Kidney epithelial cell (primary cell): ENCODE results near the gene CC2D2A. TPM values are rescaled to one million over a fixed set of nuclear protein-coding genes. Genes with fewer than 3 reads are reported as not detected.
"Not testable (repeated sequence)": the region's sequence is repeated elsewhere in the genome, so short reads cannot be mapped to it uniquely, and the experiment has no call there.

Experiments
- DNase-seq: peaks from one replicate; pipeline ENCODE4 v3.0.0-alpha.2; 2010; ENCODE audit warnings: low read depth
- H3K27me3 ChIP-seq: 2 replicates; pipeline ENCODE4 v1.6.0; 2011; ENCODE audit warnings: low read length; ENCODE audit not compliant: control insufficient read depth, insufficient read depth
- H3K36me3 ChIP-seq: 2 replicates; pipeline ENCODE4 v1.5.1; 2011; ENCODE audit warnings: low read length; ENCODE audit not compliant: control insufficient read depth, insufficient read depth
- H3K4me3 ChIP-seq: 2 replicates; pipeline ENCODE4 v1.5.1; 2011; ENCODE audit warnings: low read depth, mild to moderate bottlenecking, control low read depth, low read length
- CTCF ChIP-seq: IDR thresholded peaks from 2 replicates; pipeline ENCODE4 v1.5.1; 2011; ENCODE audit warnings: mild to moderate bottlenecking, moderate library complexity, low read length, control low read depth, inconsistent platforms; ENCODE audit not compliant: insufficient read depth, poor library complexity, severe bottlenecking
- total RNA-seq: library from RNA; depleted of rRNA; stranded (reverse); fragments of >200 nt; gene quantifications from 2 replicates; pipeline ENCODE4 v1.2.3, GENCODE V29; 2015

Gene CC2D2A
- total RNA-seq, 1 donor from 2014 or later: 18.3 TPM

GRCh38 chr4:15510961-15511360 is 41.3 kb downstream of the CC2D2A start:
- no peak for TF ChIP-seq CTCF
- no peak for DNase-seq
- Histone ChIP-seq H3K36me3 (no peaks in the 10 kb centered on the region), H3K27me3 (no peaks in the 10 kb centered on the region), H3K4me3 (no peak overlapping the region)

- DNase-seq: no peak
- Histone ChIP-seq H3K27me3 (no peaks in the 10 kb centered on the region), H3K4me3 (no peak overlapping the region), H3K36me3 (no peaks in the 10 kb centered on the region)
- no peak for TF ChIP-seq CTCF
Measured at GRCh38 chr4:15513545-15513944, 43.9 kb downstream of the CC2D2A start.

- Histone ChIP-seq H3K4me3 (no peak overlapping the region), H3K36me3 (no peaks in the 10 kb centered on the region), H3K27me3 (no peaks in the 10 kb centered on the region)
- no peak for DNase-seq
- no peak for TF ChIP-seq CTCF
Measured at GRCh38 chr4:15515106-15515505, 45.4 kb downstream of the CC2D2A start.

- no peak overlapping the region for H3K4me3 ChIP-seq
- no peak for DNase-seq
- H3K27me3 ChIP-seq: no peaks in the 10 kb centered on the region
- H3K36me3 ChIP-seq: no peaks in the 10 kb centered on the region
- TF ChIP-seq CTCF: no peak
Measured at GRCh38 chr4:15516494-15516893, 46.8 kb downstream of the CC2D2A start.

- H3K4me3 ChIP-seq, H3K27me3 ChIP-seq, H3K36me3 ChIP-seq: not testable (repeated sequence)
Measured at GRCh38 chr4:15517681-15518080, 48.0 kb downstream of the CC2D2A start.

GRCh38 chr4:15521442-15522039 is 51.9 kb downstream of the CC2D2A start:
- TF ChIP-seq CTCF: no peak
- Histone ChIP-seq H3K36me3 (no peaks in the 10 kb centered on the region), H3K4me3 (no peak overlapping the region), H3K27me3 (no peaks in the 10 kb centered on the region)
- no peak for DNase-seq

More at GRCh38 chr4:15517681-15518080, 48.0 kb downstream of the CC2D2A start:
- not testable (repeated sequence) for DNase-seq
